ENCODE results near the gene THUMPD1. TPM values are rescaled to one million over a fixed set of nuclear protein-coding genes. Genes with fewer than 3 reads are reported as not detected.

Gene THUMPD1
- total RNA-seq, 6 experiments from 2014 or later = 13.5 to 26.4 (median 16.5) TPM

- no peak for TF ChIP-seq POLR2A (IDR thresholded peaks at IDR 0.05)
- peak; percentile 29 to 68 (median 53) for TF ChIP-seq CTCF (IDR thresholded peaks at IDR 0.05)
- Histone ChIP-seq H3K36me3 (peaks cover 0 to 38% (median 8%) of the 10 kb centered on the region in 4 donors), H3K9me3 (no peaks in the 10 kb centered on the region), H3K4me3 (no peak overlapping the region), H3K27ac (no peak overlapping the region), H3K4me1 (peaks cover 0 to 12% (median 0%) of the 10 kb centered on the region in 4 donors), H3K27me3 (no peaks in the 10 kb centered on the region)
- DNase-seq = peak; percentile 62 to 70 (median 68)
- intact Hi-C loops (cut with DNase I) = no loop called here
- no CpG with 5 or more reads among the region's 7 CpGs for whole genome bisulfite sequencing (ENCODE audit: insufficient coverage, low coverage, low lambda C conversion rate, missing lambda C conversion rate)
- peak; percentile 84 to 96 (median 89) for ATAC-seq
Observed at GRCh38 chr16:20774703-20775362, 33.2 kb upstream of the THUMPD1 start.

DNA sequence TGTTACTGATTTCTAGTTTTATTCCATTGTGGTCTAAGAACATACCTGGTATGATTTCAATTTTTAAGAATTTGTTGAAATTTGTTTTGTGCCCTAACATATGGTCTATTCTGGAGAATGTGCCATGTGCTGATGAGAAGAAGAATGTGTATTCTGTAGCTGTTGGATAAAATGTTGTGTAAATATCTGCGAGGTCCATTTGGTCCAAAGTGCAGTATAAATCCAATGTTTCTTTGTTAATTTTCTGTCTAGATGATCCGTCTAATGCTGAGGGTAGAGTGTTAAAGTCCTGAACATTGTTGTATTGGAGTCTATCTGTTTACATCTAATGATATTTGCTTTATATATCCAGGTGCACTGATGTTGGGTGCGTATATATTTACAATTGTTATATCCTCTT, 32.1 kb upstream of the THUMPD1 start:
- ATAC-seq (peak; percentile 25 to 61 (median 42)), DNase-seq (no peak)
- Histone ChIP-seq H3K4me3 (no peak overlapping the region), H3K4me1 (peaks cover 0 to 12% (median 0%) of the 10 kb centered on the region in 4 donors), H3K36me3 (peaks cover 0 to 27% (median 8%) of the 10 kb centered on the region in 4 donors), H3K27me3 (no peaks in the 10 kb centered on the region), H3K27ac (no peak overlapping the region), H3K9me3 (no peaks in the 10 kb centered on the region)
- 55% methylated on average over 3 of the region's 3 CpGs for WGBS (ENCODE audit: insufficient coverage, low coverage, low lambda C conversion rate, missing lambda C conversion rate)
- no peak for TF ChIP-seq CTCF (IDR thresholded peaks at IDR 0.05)
- no peak for TF ChIP-seq POLR2A (IDR thresholded peaks at IDR 0.05)
- intact Hi-C loops (cut with DNase I) = no loop called here

DNA sequence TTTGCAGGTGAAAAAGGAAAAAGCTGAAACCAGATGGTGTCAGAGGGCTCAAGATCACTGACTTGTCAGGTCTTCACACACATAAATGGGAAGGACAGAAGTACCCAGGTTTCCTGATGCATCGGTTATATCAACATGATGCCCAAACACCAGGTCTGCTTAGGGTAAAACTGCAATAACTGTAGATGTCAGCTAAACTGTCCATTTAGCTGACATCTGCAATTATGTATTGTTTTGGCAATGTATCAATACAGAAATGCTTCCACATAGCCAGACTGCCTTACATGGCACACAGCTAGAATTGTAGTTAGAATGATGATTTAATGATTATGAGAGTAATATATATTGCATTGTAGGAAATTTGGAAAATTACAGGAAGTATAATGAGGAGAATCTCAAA, 27.2 kb upstream of the THUMPD1 start:
- intact Hi-C loops (cut with DNase I) = no loop called here
- DNase-seq = no peak
- TF ChIP-seq POLR2A (IDR thresholded peaks at IDR 0.05) (no peak), CTCF (IDR thresholded peaks at IDR 0.05) (no peak)
- 53% methylated on average over 1 of the region's 1 CpG for WGBS (ENCODE audit: insufficient coverage, low coverage, low lambda C conversion rate, missing lambda C conversion rate)
- H3K27ac ChIP-seq = no peak overlapping the region
- no peak for ATAC-seq
- H3K4me3 ChIP-seq = no peak overlapping the region
- H3K27me3 ChIP-seq = no peaks in the 10 kb centered on the region
- H3K36me3 ChIP-seq = peaks cover 0 to 5% (median 0%) of the 10 kb centered on the region in 4 donors
- H3K9me3 ChIP-seq = no peaks in the 10 kb centered on the region
- peaks cover 0 to 23% (median 5%) of the 10 kb centered on the region in 4 donors for H3K4me1 ChIP-seq

DNA sequence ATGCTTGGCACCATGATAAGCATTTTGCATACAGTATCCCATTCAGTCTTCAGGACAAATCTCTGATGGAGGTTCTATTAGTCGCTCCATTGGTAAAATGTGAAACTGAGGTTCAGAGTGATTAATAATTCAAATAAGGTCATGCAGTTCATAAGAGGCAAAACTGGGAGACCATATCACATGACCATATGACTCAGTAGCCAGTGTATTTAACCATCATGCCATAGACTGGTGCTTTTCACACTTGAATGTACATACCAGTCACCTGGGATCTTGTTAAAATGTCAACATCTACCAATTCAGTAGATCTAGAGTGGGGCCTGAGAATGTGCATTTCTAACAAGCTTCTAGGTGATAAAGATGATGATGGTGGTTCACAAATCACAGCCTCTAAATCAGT, 26.5 kb upstream of the THUMPD1 start:
- H3K27ac ChIP-seq = no peak overlapping the region
- WGBS (ENCODE audit: insufficient coverage, low coverage, low lambda C conversion rate, missing lambda C conversion rate) = 86% methylated on average over 1 of the region's 1 CpG
- no peak for ATAC-seq
- no peak for DNase-seq
- no peaks in the 10 kb centered on the region for H3K27me3 ChIP-seq
- H3K9me3 ChIP-seq = no peaks in the 10 kb centered on the region
- peaks cover 0 to 5% (median 0%) of the 10 kb centered on the region in 4 donors for H3K36me3 ChIP-seq
- H3K4me3 ChIP-seq = no peak overlapping the region
- intact Hi-C loops (cut with DNase I) = no loop called here
- H3K4me1 ChIP-seq = peaks cover 0 to 19% (median 5%) of the 10 kb centered on the region in 4 donors
- TF ChIP-seq POLR2A (IDR thresholded peaks at IDR 0.05) (no peak), CTCF (IDR thresholded peaks at IDR 0.05) (no peak)
